Colonic mucosa (tissue), 4 donors: ENCODE data around the gene ARHGAP10. TPM values are rescaled to one million over a fixed set of nuclear protein-coding genes. Genes with fewer than 3 reads are reported as not detected.

Experiments used
- DNase-seq: peaks from one replicate; pipeline ENCODE4 v3.0.0-alpha.2; 2020
- H3K27ac ChIP-seq: fragments of 200-600 bp; one replicate; pipeline ENCODE4 v1.8.0; 2021
- H3K27me3 ChIP-seq: fragments of 200-600 bp; one replicate; pipeline ENCODE4 v1.8.0; 2021
- H3K36me3 ChIP-seq: fragments of 200-600 bp; one replicate; pipeline ENCODE4 v1.8.0; 2021
- H3K4me1 ChIP-seq: fragments of 200-600 bp; one replicate; pipeline ENCODE4 v1.8.0; 2021; ENCODE audit warnings: mild to moderate bottlenecking
- H3K4me3 ChIP-seq: fragments of 200-600 bp; one replicate; pipeline ENCODE4 v1.8.0; 2021
- H3K9ac ChIP-seq, 2 donors: one replicate each; pipeline ENCODE4 v1.7.0; 2013; ENCODE audit warnings: control low read depth in 2 of 2, low read depth in 2 of 2, low read length in 2 of 2
- H3K9me3 ChIP-seq: fragments of 200-600 bp; one replicate; pipeline ENCODE4 v1.8.0; 2021
- CTCF ChIP-seq: fragments of 200-600 bp; IDR thresholded peaks from one replicate; pipeline ENCODE4 v1.8.0; 2022; ENCODE audit warnings: antibody characterized with exemption, mild to moderate bottlenecking
- intact Hi-C: fragments of 100-400 bp; cut with DNase I; formaldehyde crosslinking; loops from one replicate; pipeline ENCODE4 v1.14.1; 2022
- total RNA-seq, 2 donors: library from RNA; stranded (reverse); fragmentation: NEBNext Ultra II Directional in 1 of 2; extraction: Animal tissue kit (Norgen Biotek cat#: 25700) in 1 of 2; gene quantifications; one replicate each; pipeline ENCODE4 v1.2.1, GENCODE V29; 2021
- donor health status: healthy.
- donor health status: DM: no; HTN: no; CAD: no.
- donor health status: DM: no; HTN: no; CAD: no.

Gene ARHGAP10
- total RNA-seq, 2 donors from 2014 or later, result 4.4 to 7.1 TPM

- Histone ChIP-seq H3K9me3 (no peaks in the 10 kb centered on the region), H3K27ac (no peak overlapping the region), H3K36me3 (no peaks in the 10 kb centered on the region), H3K27me3 (no peaks in the 10 kb centered on the region), H3K4me1 (no peaks in the 10 kb centered on the region), H3K9ac (no peak overlapping the region), H3K4me3 (no peak overlapping the region)
- TF ChIP-seq CTCF, result no peak
- no peak for DNase-seq
- intact Hi-C loops, result no loop called here
These were observed 53.2 kb downstream of the ARHGAP10 start for GRCh38 chr4:147785129-147785528.

DNA sequence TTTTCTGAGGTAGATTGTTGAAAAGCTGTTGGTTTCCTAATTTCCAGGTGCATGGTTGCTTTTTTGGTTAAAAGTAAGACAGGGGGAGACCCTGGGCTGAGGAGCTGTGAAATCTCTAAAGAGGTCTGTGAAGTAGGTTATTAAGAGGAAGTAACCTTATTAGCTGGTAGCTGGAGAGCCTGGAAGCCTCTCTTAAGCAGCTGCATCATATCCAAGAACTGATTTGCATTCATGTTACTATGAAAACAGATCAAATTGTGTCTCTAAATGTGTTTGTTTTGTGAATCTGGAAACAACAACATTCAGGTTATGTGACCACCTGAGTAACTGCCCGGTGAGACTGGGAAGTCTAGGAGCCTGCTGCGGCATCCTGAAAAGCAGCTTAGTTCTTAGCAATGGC is 54.1 kb downstream of the ARHGAP10 start:
- Histone ChIP-seq H3K4me1 (no peaks in the 10 kb centered on the region), H3K27me3 (no peaks in the 10 kb centered on the region), H3K27ac (no peak overlapping the region), H3K4me3 (no peak overlapping the region), H3K9me3 (no peaks in the 10 kb centered on the region), H3K9ac (no peak overlapping the region), H3K36me3 (no peaks in the 10 kb centered on the region)
- TF ChIP-seq CTCF, result no peak
- intact Hi-C loops, result no loop called here
- no peak for DNase-seq

- H3K27ac ChIP-seq, result no peak overlapping the region
- no peaks in the 10 kb centered on the region for H3K4me1 ChIP-seq
These were observed 54.6 kb downstream of the ARHGAP10 start for GRCh38 chr4:147786531-147786930.

DNA sequence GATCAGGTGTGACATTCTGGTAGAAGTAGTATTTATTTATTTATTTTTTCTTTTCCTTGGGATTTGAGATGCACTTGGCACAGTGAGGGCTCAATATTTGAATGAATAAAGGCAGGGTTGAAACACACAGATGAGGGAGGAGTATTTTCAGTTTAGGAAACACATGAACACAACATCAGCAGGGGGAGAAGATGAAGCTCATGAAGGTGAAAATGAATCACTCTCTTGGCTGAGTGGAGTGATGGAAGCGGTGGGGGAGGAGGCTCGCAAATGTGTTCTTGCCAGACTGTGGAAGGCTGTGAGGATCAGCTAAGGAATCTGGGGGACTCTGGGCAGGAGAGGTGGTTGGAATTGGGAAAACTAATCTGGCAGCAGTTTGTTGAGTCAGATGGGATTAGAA is 55.3 kb downstream of the ARHGAP10 start:
- intact Hi-C loops, result no loop called here
- no peak overlapping the region for H3K27ac ChIP-seq

More at GRCh38 chr4:147786531-147786930, 54.6 kb downstream of the ARHGAP10 start:
- no peak overlapping the region for H3K9ac ChIP-seq
- no peaks in the 10 kb centered on the region for H3K9me3 ChIP-seq
- intact Hi-C loops, result no loop called here
- no peak overlapping the region for H3K4me3 ChIP-seq
- no peaks in the 10 kb centered on the region for H3K27me3 ChIP-seq
- no peak for DNase-seq
- no peak for TF ChIP-seq CTCF
- no peaks in the 10 kb centered on the region for H3K36me3 ChIP-seq

GRCh38 chr4:147788791-147789190 is 56.9 kb downstream of the ARHGAP10 start:
- H3K9ac ChIP-seq, result no peak overlapping the region
- no peak for TF ChIP-seq CTCF
- H3K27me3 ChIP-seq, result no peaks in the 10 kb centered on the region
- no peak overlapping the region for H3K4me3 ChIP-seq
- intact Hi-C loops, result no loop called here
- H3K36me3 ChIP-seq, result no peaks in the 10 kb centered on the region
- no peaks in the 10 kb centered on the region for H3K4me1 ChIP-seq
- H3K9me3 ChIP-seq, result no peaks in the 10 kb centered on the region
- no peak overlapping the region for H3K27ac ChIP-seq
- DNase-seq, result no peak

More for the DNA sequence above, 55.3 kb downstream of the ARHGAP10 start:
- Histone ChIP-seq H3K4me1 (no peaks in the 10 kb centered on the region), H3K4me3 (no peak overlapping the region), H3K36me3 (no peaks in the 10 kb centered on the region), H3K9me3 (no peaks in the 10 kb centered on the region), H3K9ac (no peak overlapping the region), H3K27me3 (no peaks in the 10 kb centered on the region)
- no peak for TF ChIP-seq CTCF
- DNase-seq, result no peak

DNA sequence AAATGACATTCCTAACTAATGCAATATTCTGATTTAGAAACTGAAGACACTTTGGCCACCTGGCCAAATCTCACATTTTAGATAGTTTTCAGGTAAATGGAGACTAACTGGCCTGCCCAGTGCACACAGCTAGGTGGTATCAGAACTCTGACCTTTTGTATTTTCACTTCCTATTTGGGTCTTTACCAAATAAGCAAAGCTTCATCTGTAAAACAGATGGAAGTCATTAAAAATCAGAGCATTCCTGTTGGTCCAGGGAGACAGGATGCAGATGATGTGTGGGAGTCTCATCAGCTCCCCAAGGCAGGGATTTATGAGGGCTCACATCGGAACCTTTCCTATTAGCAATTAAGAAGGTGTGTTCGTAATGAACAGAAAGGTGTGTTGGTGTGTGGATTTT is 57.7 kb downstream of the ARHGAP10 start:
- H3K27ac ChIP-seq, result no peak overlapping the region
- H3K4me3 ChIP-seq, result no peak overlapping the region
- no peak for TF ChIP-seq CTCF
- no peaks in the 10 kb centered on the region for H3K9me3 ChIP-seq
- no peaks in the 10 kb centered on the region for H3K27me3 ChIP-seq
- DNase-seq, result no peak
- H3K36me3 ChIP-seq, result no peaks in the 10 kb centered on the region
- H3K9ac ChIP-seq, result no peak overlapping the region
- no peaks in the 10 kb centered on the region for H3K4me1 ChIP-seq
- intact Hi-C loops, result no loop called here
